Naive thymus-derived CD8-positive, alpha-beta T cell (primary cell): ENCODE results near the gene TRIM63. TPM values are rescaled to one million over a fixed set of nuclear protein-coding genes. Genes with fewer than 3 reads are reported as not detected.

Experiments
- ATAC-seq, 2 donors: fragments of 150-1000 bp; cut with Tn5 transposase in 1 of 2; sonication (Bioruptor Pico), chemical (Tn5 transposase) in 1 of 2; 1 replicate in 1 of 2; 2 replicates in 1 of 2; pipeline ENCODE4 v1.10.0; 2021; ENCODE audit warnings: mild to moderate bottlenecking in 2 of 2, moderate library complexity in 2 of 2
- POLR2A ChIA-PET: fragments of 350-600 bp; sonication (Branson Sonifier 250); formaldehyde crosslinking; loops from one replicate; lab custom pipeline; 2021; ENCODE audit warnings: antibody characterized with exemption; lab: Charles Lee
- DNase-seq, 10 donors: peaks; one replicate each; pipeline versions ENCODE4 v3.0.0 to v3.0.0-alpha.2; 2020 to 2022
- H3K27ac Mint-ChIP-seq, 10 donors: one replicate each; pipeline ENCODE4 v1.8.0; 2020 to 2022; ENCODE audit warnings: mild to moderate bottlenecking in 10 of 10, mixed read lengths in 10 of 10, moderate library complexity in 4 of 10, inconsistent platforms in 1 of 10
- H3K27me3 Mint-ChIP-seq, 5 donors: one replicate each; pipeline ENCODE4 v1.8.0; 2021 to 2022; ENCODE audit warnings: mixed read lengths in 5 of 5
- H3K36me3 Mint-ChIP-seq, 3 donors: one replicate each; pipeline ENCODE4 v1.8.0; 2020 to 2022; ENCODE audit warnings: mixed read lengths in 3 of 3, mild to moderate bottlenecking in 2 of 3, inconsistent platforms in 1 of 3
- H3K4me1 Mint-ChIP-seq, 4 donors: one replicate each; pipeline ENCODE4 v1.8.0; 2021 to 2022; ENCODE audit warnings: mixed read lengths in 4 of 4
- H3K4me3 Mint-ChIP-seq, 10 donors: one replicate each; pipeline ENCODE4 v1.8.0; 2020 to 2022; ENCODE audit warnings: mild to moderate bottlenecking in 10 of 10, mixed read lengths in 10 of 10, moderate library complexity in 6 of 10, inconsistent platforms in 1 of 10
- H3K9me3 Mint-ChIP-seq, 9 donors: one replicate each; pipeline ENCODE4 v1.8.0; 2020 to 2022; ENCODE audit warnings: mixed read lengths in 9 of 9, mild to moderate bottlenecking in 3 of 9, inconsistent platforms in 1 of 9, moderate library complexity in 1 of 9
- polyA plus RNA-seq, 3 donors: library from polyadenylated mRNA; unstranded; fragments of 300-500 nt; fragmentation: Illumina TruSeq; gene quantifications; one replicate each; pipeline ENCODE4 v1.2.3, GENCODE V29; 2021
- total RNA-seq, 8 experiments: library from RNA in 2 of 8; stranded (reverse) in 2 of 8; gene quantifications; one replicate each; pipeline ENCODE4 v1.2.3 and lab custom pipeline; 2021 to 2026

Gene TRIM63
- total and polyA plus RNA-seq, 5 experiments from 2014 or later, result not detected

DNA sequence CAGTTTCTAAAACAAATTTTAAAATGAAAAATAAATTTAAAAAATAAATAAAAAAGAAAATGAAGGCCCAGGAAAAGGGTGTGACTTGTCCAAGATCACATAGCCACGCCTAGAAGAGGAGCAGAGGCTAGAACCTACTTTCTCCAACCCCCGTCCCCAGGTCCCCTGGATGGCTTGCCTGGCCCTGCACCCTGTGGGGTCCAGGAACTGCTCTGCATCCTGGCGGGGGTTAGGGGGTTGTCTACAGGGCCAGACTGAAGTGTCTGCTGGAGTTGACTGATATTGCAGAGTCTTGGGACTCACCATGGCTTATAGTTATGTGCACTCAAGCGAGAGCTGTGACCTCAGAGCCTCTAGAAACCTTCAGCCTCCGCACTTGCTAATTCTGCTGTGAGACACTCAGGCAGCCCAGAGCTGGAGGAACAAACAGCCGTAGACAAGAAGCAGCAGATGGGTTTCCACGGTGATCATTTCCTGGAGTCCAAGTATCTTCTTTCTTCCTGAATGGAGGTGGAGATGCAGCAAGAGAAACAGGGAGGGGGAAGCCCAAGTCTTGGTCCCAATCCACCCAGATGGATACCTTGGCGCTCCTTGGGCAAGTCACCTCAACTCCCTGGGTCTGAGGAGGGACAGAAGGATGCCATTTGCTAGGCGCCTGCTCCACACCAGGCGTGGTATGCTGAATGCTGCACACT, 51.0 kb downstream of the TRIM63 start:
- Mint-ChIP-seq H3K9me3 (no peaks in the 10 kb centered on the region), H3K27ac (peak overlapping the region in 9 of 10 donors; percentile 34 to 89 (median 74)), H3K27me3 (no peaks in the 10 kb centered on the region), H3K4me1 (peaks cover 12 to 26% (median 22%) of the 10 kb centered on the region in 4 donors), H3K36me3 (no peaks in the 10 kb centered on the region), H3K4me3 (peak overlapping the region in 2 of 10 donors; percentile 10 to 29)
- POLR2A ChIA-PET, result no interaction called here
- DNase-seq (peak in 1 of 10 donors; percentile 55), ATAC-seq (peak; percentile 4 to 39)

DNA sequence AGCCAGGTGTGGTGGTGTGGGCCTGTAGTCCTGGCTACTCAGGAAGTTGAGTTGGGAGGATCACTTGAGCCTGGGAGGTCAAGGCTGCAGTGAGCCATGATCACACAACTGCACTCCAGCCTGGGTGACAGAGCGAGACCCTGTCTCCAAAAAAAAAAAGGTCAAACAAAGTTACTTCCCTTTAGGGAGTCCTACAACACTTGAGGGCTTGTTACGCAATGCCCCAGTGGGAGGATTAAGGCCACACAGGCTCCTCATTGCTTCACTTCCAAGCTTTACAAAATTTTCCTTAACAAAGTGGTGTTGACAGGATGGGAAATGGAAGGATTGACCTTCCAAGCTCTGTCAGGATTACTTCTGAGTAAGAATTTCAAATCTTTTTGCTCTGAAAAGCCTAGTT, 52.1 kb downstream of the TRIM63 start:
- DNase-seq (peak in 1 of 10 donors; percentile 19), ATAC-seq (no peak)
- POLR2A ChIA-PET, result no interaction called here
- H3K4me3 Mint-ChIP-seq, result no peak overlapping the region
- no peaks in the 10 kb centered on the region for H3K27me3 Mint-ChIP-seq
- H3K9me3 Mint-ChIP-seq, result no peaks in the 10 kb centered on the region
- peaks cover 12 to 26% (median 22%) of the 10 kb centered on the region in 4 donors for H3K4me1 Mint-ChIP-seq
- no peaks in the 10 kb centered on the region for H3K36me3 Mint-ChIP-seq
- no peak overlapping the region for H3K27ac Mint-ChIP-seq

DNA sequence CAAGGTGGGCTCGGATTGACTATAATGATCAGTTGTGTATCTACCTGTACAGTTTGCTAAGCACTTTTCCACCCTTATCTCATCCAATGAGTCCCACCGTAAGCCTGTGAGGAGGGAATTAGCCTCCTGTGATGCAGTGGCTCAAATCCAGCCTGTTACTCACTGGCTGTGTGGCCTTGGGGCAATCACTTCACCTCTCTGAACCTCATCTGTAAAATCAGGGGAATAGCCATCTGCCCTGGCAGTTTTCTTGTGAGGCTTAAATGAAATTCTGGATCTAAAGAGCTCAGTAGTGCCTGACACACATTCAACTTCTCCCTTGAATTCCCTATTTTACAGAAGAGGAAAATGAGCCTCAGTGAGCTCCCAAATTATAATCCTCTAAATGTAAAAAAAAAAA, 53.3 kb downstream of the TRIM63 start:
- ATAC-seq, result no peak
- H3K4me1 Mint-ChIP-seq, result peaks cover 12 to 17% (median 15%) of the 10 kb centered on the region in 4 donors
- no peaks in the 10 kb centered on the region for H3K9me3 Mint-ChIP-seq
- DNase-seq, result no peak
- H3K4me3 Mint-ChIP-seq, result no peak overlapping the region
- H3K27ac Mint-ChIP-seq, result no peak overlapping the region
- no peaks in the 10 kb centered on the region for H3K27me3 Mint-ChIP-seq
- POLR2A ChIA-PET, result no interaction called here
- H3K36me3 Mint-ChIP-seq, result no peaks in the 10 kb centered on the region

DNA sequence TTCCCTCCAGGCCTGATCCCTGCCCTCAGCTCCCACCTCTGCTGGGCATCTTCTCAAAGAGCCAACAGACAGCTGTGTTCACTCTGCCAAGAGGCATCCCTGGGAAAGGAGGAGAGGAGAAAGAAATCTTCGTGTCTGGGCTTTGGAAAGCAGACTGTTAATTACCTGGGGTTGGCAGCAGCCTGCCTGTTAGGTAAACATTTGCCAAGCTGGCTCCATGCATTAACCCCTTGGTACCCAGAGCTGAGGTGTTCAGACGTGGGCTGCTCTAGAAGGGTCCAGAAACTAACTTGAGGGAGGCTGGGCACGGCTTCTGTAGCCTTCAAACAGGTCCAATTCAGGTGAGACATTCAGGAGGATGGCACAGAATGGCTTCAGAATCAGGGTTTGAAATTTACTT, 54.6 kb downstream of the TRIM63 start:
- Mint-ChIP-seq H3K4me3 (no peak overlapping the region), H3K9me3 (no peaks in the 10 kb centered on the region), H3K27me3 (no peaks in the 10 kb centered on the region), H3K27ac (no peak overlapping the region), H3K4me1 (peaks cover 12 to 15% (median 13%) of the 10 kb centered on the region in 4 donors), H3K36me3 (no peaks in the 10 kb centered on the region)
- no peak for ATAC-seq
- POLR2A ChIA-PET, result no interaction called here
- peak in 1 of 10 donors; percentile 23 for DNase-seq

DNA sequence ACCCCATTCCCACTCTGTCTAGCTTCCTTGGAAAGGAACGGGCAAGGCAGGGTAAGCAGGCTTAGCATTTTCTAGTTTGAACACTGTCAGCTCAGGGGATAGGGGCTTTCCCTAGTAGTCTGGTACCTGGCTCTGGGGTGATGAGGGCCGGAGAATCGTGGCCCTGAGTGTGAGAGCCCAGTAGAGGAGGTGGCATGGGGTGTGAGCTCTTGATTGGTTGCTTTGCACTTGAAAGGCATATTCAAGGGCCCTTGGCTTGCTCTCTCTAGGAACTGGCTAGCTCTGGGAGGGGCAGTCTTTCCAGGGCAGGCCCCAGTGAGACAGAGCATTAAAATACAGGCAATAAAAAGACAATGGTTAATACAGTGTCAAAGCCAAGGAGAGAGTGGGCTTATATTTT, 56.6 kb downstream of the TRIM63 start:
- Mint-ChIP-seq H3K4me1 (peaks cover 0 to 2% (median 0%) of the 10 kb centered on the region in 4 donors), H3K27ac (peak overlapping the region in 2 of 10 donors; percentile 7 to 47), H3K36me3 (no peaks in the 10 kb centered on the region), H3K4me3 (no peak overlapping the region), H3K9me3 (no peaks in the 10 kb centered on the region), H3K27me3 (peaks cover 0 to 7% (median 0%) of the 10 kb centered on the region in 5 donors)
- no peak for ATAC-seq
- POLR2A ChIA-PET, result no interaction called here
- peak in 1 of 10 donors; percentile 14 for DNase-seq

DNA sequence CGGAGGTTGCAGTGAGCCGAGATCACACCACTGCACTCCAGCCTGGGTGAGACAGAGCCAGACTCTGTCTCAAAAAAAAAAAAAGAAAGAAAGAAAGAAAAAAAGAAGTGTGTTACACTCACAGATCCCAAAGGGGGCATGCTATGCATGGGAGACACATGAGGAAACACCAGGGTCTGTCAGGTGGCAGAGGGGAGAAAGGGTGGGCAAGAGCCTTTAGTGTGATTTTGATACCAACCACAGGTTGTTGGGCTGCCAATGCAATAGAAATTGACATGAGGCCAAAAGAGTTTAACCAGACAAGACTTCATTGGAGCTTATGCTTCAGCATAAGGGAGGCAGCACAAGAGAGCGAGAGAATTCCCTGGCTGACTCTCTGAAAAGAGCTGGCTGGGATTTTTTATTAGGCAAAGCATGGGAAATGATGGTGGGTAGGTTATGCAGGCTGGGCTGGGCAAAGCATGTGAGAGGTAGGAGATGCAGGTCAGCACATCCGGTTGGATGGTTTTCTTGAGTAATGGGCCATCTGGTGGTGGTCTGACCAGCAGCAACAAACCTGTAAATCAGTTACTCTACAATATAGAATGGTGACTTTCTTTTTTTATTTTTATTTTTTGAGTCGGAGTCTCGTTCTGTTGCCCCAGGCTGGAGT, 57.5 kb downstream of the TRIM63 start:
- no peaks in the 10 kb centered on the region for H3K36me3 Mint-ChIP-seq
- H3K9me3 Mint-ChIP-seq, result no peaks in the 10 kb centered on the region
- H3K4me3 Mint-ChIP-seq, result no peak overlapping the region
- H3K27ac Mint-ChIP-seq, result no peak overlapping the region
- POLR2A ChIA-PET, result no interaction called here
- ATAC-seq (no peak), DNase-seq (peak in 1 of 10 donors; percentile 31)
- H3K27me3 Mint-ChIP-seq, result peaks cover 0 to 7% (median 0%) of the 10 kb centered on the region in 5 donors
- peaks cover 0 to 2% (median 0%) of the 10 kb centered on the region in 4 donors for H3K4me1 Mint-ChIP-seq

DNA sequence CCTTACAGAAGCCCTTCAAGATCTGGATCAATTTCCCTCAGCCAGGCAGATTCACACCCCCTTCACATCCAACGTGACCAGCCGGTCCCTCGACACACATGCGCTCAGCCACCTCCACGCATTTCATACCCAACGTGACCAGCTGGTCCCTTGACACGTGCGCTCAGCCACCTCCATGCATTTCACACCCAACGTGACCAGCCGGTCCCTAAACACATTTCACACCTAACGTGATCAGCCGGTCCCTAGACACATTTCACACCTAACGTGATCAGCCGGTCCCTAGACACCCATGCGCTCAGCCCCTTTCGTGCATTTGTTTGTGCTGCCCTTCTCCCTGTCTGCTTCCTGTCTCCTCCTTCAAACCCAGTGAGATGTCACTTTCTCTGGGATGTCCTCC, 60.7 kb downstream of the TRIM63 start:
- no peak overlapping the region for H3K27ac Mint-ChIP-seq

DNA sequence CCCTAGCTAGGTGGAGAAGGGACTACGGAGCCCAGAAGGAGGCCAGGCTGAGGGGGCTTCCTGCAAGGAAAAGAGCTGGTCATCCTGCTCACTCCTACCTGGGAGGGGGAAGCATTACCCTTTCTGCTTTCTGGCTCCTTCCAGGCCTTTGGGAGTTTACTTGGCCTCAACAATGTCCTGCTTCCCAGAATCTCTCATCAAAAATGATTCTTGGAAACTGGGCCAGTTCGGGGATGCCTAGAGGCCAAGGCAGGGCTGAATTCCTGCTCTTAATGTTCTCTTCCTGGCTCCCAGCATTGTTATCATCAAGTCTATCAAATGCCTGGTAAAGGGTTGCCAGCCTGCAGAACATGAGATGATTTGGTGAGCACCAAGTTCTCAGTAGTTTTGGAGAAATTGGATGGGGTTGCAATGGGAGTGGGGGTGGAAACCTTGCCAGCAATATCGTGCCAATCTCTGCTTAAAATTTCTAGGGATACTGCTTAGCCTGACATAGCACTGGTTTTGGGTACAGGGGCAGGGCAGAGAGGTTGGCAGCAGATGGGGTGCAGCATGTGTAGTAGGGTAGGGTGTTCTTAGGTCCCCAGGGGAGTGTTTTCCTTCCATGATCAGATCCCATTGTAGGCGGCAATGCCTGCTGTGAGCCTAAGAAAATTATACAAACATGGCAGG, 61.9 kb downstream of the TRIM63 start:
- ATAC-seq, result no peak
- no peak for DNase-seq
- no peaks in the 10 kb centered on the region for H3K9me3 Mint-ChIP-seq
- H3K4me1 Mint-ChIP-seq, result peaks cover 0 to 6% (median 2%) of the 10 kb centered on the region in 4 donors
- no peaks in the 10 kb centered on the region for H3K36me3 Mint-ChIP-seq
- H3K27ac Mint-ChIP-seq, result peak overlapping the region in 1 of 10 donors; percentile 20
- peaks cover 0 to 7% (median 4%) of the 10 kb centered on the region in 5 donors for H3K27me3 Mint-ChIP-seq
- no peak overlapping the region for H3K4me3 Mint-ChIP-seq
- POLR2A ChIA-PET, result no interaction called here

More for the DNA sequence above, 60.7 kb downstream of the TRIM63 start:
- Mint-ChIP-seq H3K4me1 (peaks cover 0 to 6% (median 2%) of the 10 kb centered on the region in 4 donors), H3K36me3 (no peaks in the 10 kb centered on the region), H3K4me3 (no peak overlapping the region), H3K27me3 (peaks cover 0 to 7% (median 4%) of the 10 kb centered on the region in 5 donors), H3K9me3 (no peaks in the 10 kb centered on the region)
- POLR2A ChIA-PET, result no interaction called here
- DNase-seq, result no peak
- no peak for ATAC-seq

DNA sequence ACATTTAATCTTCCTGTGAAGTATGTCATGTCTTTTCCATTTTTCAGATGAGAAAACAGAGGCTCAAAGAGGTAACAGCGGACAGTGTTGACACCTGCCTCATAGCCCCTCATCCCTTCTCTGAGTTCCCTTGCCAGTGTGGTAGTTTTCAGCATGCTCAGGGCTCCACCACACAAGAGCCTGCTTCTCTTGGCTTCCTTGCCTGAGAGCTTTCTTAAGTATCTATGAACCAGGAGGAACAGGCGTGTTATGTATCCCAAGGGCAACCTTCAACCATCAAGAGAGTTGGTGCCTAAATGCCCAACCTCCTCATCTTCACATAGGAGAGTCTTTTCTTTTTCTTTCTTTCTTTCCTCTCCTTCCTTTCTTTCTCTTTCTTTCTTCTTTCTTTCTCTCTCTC, 63.7 kb downstream of the TRIM63 start:
- H3K36me3 Mint-ChIP-seq, result no peaks in the 10 kb centered on the region
- no peaks in the 10 kb centered on the region for H3K9me3 Mint-ChIP-seq
- peaks cover 0 to 7% (median 4%) of the 10 kb centered on the region in 5 donors for H3K27me3 Mint-ChIP-seq
- DNase-seq (no peak), ATAC-seq (no peak)
- H3K27ac Mint-ChIP-seq, result peak overlapping the region in 2 of 10 donors; percentile 16 to 74
- POLR2A ChIA-PET, result no interaction called here
- peaks cover 0 to 5% (median 2%) of the 10 kb centered on the region in 4 donors for H3K4me1 Mint-ChIP-seq
- H3K4me3 Mint-ChIP-seq, result no peak overlapping the region

DNA sequence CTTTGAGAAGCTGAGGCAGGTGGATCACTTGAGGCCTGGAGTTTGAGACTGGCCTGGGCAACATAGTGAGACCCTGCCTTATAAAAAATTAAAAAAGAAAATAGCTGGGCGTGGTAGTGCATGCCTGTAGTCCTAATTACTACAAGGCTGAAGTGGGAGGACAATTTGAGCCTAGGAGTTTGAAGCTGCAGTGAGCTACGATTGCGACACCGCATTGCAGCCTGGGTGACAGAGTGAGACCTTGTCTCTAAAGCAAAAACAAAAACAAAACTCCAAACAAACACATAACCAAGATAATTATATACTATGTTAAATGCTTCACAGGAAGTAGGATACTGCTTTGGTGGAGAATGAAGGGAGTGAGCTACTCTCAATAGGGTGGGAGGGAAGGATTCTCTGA, 64.2 kb downstream of the TRIM63 start:
- peaks cover 0 to 7% (median 4%) of the 10 kb centered on the region in 5 donors for H3K27me3 Mint-ChIP-seq
- no peaks in the 10 kb centered on the region for H3K36me3 Mint-ChIP-seq
- no peak overlapping the region for H3K27ac Mint-ChIP-seq
- DNase-seq (no peak), ATAC-seq (no peak)
- H3K4me1 Mint-ChIP-seq, result peaks cover 3 to 7% (median 5%) of the 10 kb centered on the region in 4 donors
- POLR2A ChIA-PET, result no interaction called here
- H3K9me3 Mint-ChIP-seq, result no peaks in the 10 kb centered on the region
- no peak overlapping the region for H3K4me3 Mint-ChIP-seq
